HepG2 (cell line): ENCODE results near the gene STAP1. TPM values are rescaled to one million over a fixed set of nuclear protein-coding genes. Genes with fewer than 3 reads are reported as not detected.
A peak's percentile ranks its signal among the peaks of the same experiment; 100 is the strongest.

Source experiments
- ATAC-seq: fragments of 200-7000 bp; cut with Tn5 transposase; 3 replicates; pipeline ENCODE4 v1.9.1; 2020; ENCODE audit warnings: mild to moderate bottlenecking, moderate library complexity
- BruUV-seq: library from RNA; stranded (reverse); fragments of 400-500 nt; replicated peaks from 2 replicates; lab custom pipeline; 2021; lab: Mats Ljungman, UMichigan
- CTCF ChIA-PET: fragments of 300-600 bp; formaldehyde crosslinking; extraction: SDS; loops from one replicate; lab custom pipeline; 2021; ENCODE audit warnings: low total read pairs, inconsistent platforms, low intra/inter-chr PET ratio; lab: Yijun Ruan, JAX
- POLR2A ChIA-PET: fragments of 350-600 bp; sonication (Branson Sonifier 250); formaldehyde crosslinking; loops from one replicate; lab custom pipeline; 2020; ENCODE audit warnings: antibody characterized with exemption, inconsistent platforms; lab: Yijun Ruan, JAX
- DNase-seq: peaks from one replicate; pipeline ENCODE4 v3.0.0-alpha.2; 2015; ENCODE audit warnings: low spot score
- FAIRE-seq: peaks from 3 replicates; lab custom pipeline; 2011; peaks lifted over from hg19 to GRCh38; lab: Jason Lieb, UNC
- H2AFZ ChIP-seq: one replicate; pipeline ENCODE4 v1.6.1; 2011; ENCODE audit warnings: low read length, inconsistent platforms
- H3K27ac ChIP-seq: fragments of 300-600 bp; 3 replicates; pipeline ENCODE4 v1.8.0; 2011; ENCODE audit warnings: mixed run types, mild to moderate bottlenecking, mixed read lengths, low read length, inconsistent platforms; ENCODE audit not compliant: insufficient read depth; ENCODE audit errors: extremely low read length
- H3K27me3 ChIP-seq, 2 experiments: fragments of 200-600 bp in 1 of 2; 2 replicates in 1 of 2; 3 replicates in 1 of 2; pipeline versions ENCODE4 v1.6.0 to v1.8.0; 2011; ENCODE audit warnings: low read length in 2 of 2, mild to moderate bottlenecking in 2 of 2, moderate library complexity in 2 of 2, inconsistent platforms in 1 of 2; ENCODE audit not compliant: insufficient read depth in 2 of 2, control insufficient read depth in 1 of 2
- H3K36me3 ChIP-seq, 2 experiments: fragments of 200-600 bp in 1 of 2; replicated peaks in 1 of 2; 2 replicates in 1 of 2; 3 replicates in 1 of 2; pipeline versions ENCODE4 v1.5.1 to v1.8.0; 2011; ENCODE audit warnings: low read length in 2 of 2, inconsistent platforms in 1 of 2; ENCODE audit not compliant: insufficient read depth in 2 of 2, control insufficient read depth in 1 of 2
- H3K4me1 ChIP-seq: 2 replicates; pipeline ENCODE4 v1.5.1; 2012; ENCODE audit warnings: low read length, inconsistent platforms; ENCODE audit not compliant: insufficient read depth
- H3K4me2 ChIP-seq: 2 replicates; pipeline ENCODE4 v1.6.0; 2011; ENCODE audit warnings: low read depth, low read length, inconsistent platforms
- H3K4me3 ChIP-seq, 3 experiments: fragments of 200-600 bp in 1 of 3; sonication (generic), shearing (Covaris generic) in 1 of 3; replicated peaks in 1 of 3; 2 replicates each; pipeline ENCODE4 v1.5.1; 2011 to 2016; ENCODE audit warnings: low read length in 3 of 3, inconsistent platforms in 2 of 3, low read depth in 2 of 3, mild to moderate bottlenecking in 2 of 3, control low read depth in 1 of 3, mixed read lengths in 1 of 3; ENCODE audit not compliant: insufficient read depth in 1 of 3
- H3K79me2 ChIP-seq: one replicate; pipeline ENCODE4 v1.6.1; 2011; ENCODE audit warnings: low read length, inconsistent platforms; ENCODE audit not compliant: insufficient read depth
- H3K9ac ChIP-seq: 2 replicates; pipeline ENCODE4 v1.6.0; 2011; ENCODE audit warnings: mild to moderate bottlenecking, low read depth, low read length, inconsistent platforms; ENCODE audit not compliant: insufficient read depth
- H3K9me3 ChIP-seq: 2 replicates; pipeline ENCODE4 v1.5.1; 2012; ENCODE audit warnings: mild to moderate bottlenecking, low read length
- H4K20me1 ChIP-seq: 2 replicates; pipeline ENCODE4 v1.6.0; 2011; ENCODE audit warnings: inconsistent platforms, mild to moderate bottlenecking, low read length, moderate library complexity; ENCODE audit not compliant: insufficient read depth
- BCLAF1 ChIP-seq: fragments of 450-650 bp; IDR thresholded peaks from 2 replicates; pipeline ENCODE4 v1.6.1; 2017; ENCODE audit warnings: mild to moderate bottlenecking
- BRCA1 ChIP-seq: sonication (generic); formaldehyde crosslinking; IDR thresholded peaks from 2 replicates; pipeline ENCODE4 v1.4.0; 2020; ENCODE audit warnings: missing genetic modification reagents
- CHD4 ChIP-seq: fragments of 200-600 bp; sonication (generic); IDR thresholded peaks from 2 replicates; pipeline ENCODE4 v1.7.0; 2017; ENCODE audit warnings: mild to moderate bottlenecking, low read length, borderline replicate concordance
- KDM6A ChIP-seq: IDR thresholded peaks from 2 replicates; pipeline ENCODE4 v1.6.1; 2016; ENCODE audit warnings: low read depth
- MBNL3 ChIP-seq: fragments of 250-450 bp; sonication (Bioruptor Pico); conservative IDR thresholded peaks from 2 replicates; pipeline ENCODE4 v1.8.0; 2022; ENCODE audit warnings: mild to moderate bottlenecking, inconsistent platforms
- NFKB2 ChIP-seq: sonication (generic); formaldehyde crosslinking; IDR thresholded peaks from 2 replicates; pipeline ENCODE4 v1.4.0; 2020; ENCODE audit warnings: missing genetic modification reagents, borderline replicate concordance
- NR2F1 ChIP-seq, 2 experiments: fragments of 450-650 bp in 1 of 2; formaldehyde crosslinking in 1 of 2; IDR thresholded peaks; 2 replicates each; pipeline versions ENCODE4 v1.5.0 to v1.6.1; 2016 to 2020; ENCODE audit warnings: mild to moderate bottlenecking in 1 of 2, missing compliant biosample characterization in 1 of 2, missing genetic modification reagents in 1 of 2, moderate library complexity in 1 of 2
- PPARG ChIP-seq: conservative IDR thresholded peaks from 2 replicates; pipeline ENCODE4 v1.6.1; 2016; ENCODE audit warnings: missing biosample characterization, missing genetic modification reagents
- PRPF4 ChIP-seq: fragments of 200-400 bp; formaldehyde crosslinking; IDR thresholded peaks from 2 replicates; pipeline ENCODE4 v1.6.1; 2016; ENCODE audit warnings: low read length, low read depth; ENCODE audit not compliant: poor library complexity, severe bottlenecking
- ZFP1 ChIP-seq: IDR thresholded peaks from 2 replicates; pipeline ENCODE4 v1.6.1; 2016
- ZNF205 ChIP-seq: IDR thresholded peaks from 2 replicates; pipeline ENCODE4 v1.6.1; 2018; ENCODE audit warnings: missing biosample characterization, missing genetic modification reagents
- ZNF264 ChIP-seq: sonication (generic); formaldehyde crosslinking; IDR thresholded peaks from 2 replicates; pipeline ENCODE4 v1.4.0; 2020; ENCODE audit warnings: missing genetic modification reagents
- ZNF329 ChIP-seq: sonication (generic); formaldehyde crosslinking; IDR thresholded peaks from 2 replicates; pipeline ENCODE4 v1.9.0; 2021; ENCODE audit warnings: low read depth, mild to moderate bottlenecking, missing genetic modification reagents
- ZNF414 ChIP-seq: sonication (generic); formaldehyde crosslinking; IDR thresholded peaks from 2 replicates; pipeline ENCODE4 v1.5.0; 2020; ENCODE audit warnings: missing genetic modification reagents
- ZNF501 ChIP-seq: sonication (generic); formaldehyde crosslinking; IDR thresholded peaks from 2 replicates; pipeline ENCODE4 v1.5.1; 2020; ENCODE audit warnings: mild to moderate bottlenecking, moderate library complexity, missing genetic modification reagents
- ZNF772 ChIP-seq: sonication (generic); formaldehyde crosslinking; IDR thresholded peaks from 2 replicates; pipeline ENCODE4 v1.5.0; 2020; ENCODE audit warnings: mild to moderate bottlenecking, missing genetic modification reagents
- WGBS: methylation state at CpG from one replicate; pipeline ENCODE4 v1.1.6; 2017; ENCODE audit warnings: low lambda C conversion rate; 5-methylcytosine and 5-hydroxymethylcytosine counted together
- in situ Hi-C: cut with HindIII; loops from 2 replicates; pipeline ENCODE4 v1.10.0; 2017; ENCODE audit warnings: low pct_unique_long_range_greater_than_20kb; ENCODE audit not compliant: extremely low pct_ligation_motif_present
- intact Hi-C: fragments of 100-400 bp; cut with micrococcal nuclease; formaldehyde crosslinking; loops from one replicate; pipeline ENCODE4 v1.10.0; 2022; ENCODE audit not compliant: unreplicated experiment
- polyA plus RNA-seq, 8 experiments: library from polyadenylated mRNA; depleted of rRNA in 3 of 8; stranded (reverse) in 7 of 8; unstranded in 1 of 8; fragments of >200 nt; fragmentation: Illumina TruSeq in 4 of 8; extraction: Trizol in 4 of 8; gene quantifications; 2 replicates each; pipeline versions ENCODE4 v1.2.1 to v1.2.3, GENCODE V29; 2011 to 2016; ENCODE audit warnings: low read depth in 4 of 8, missing spikeins in 1 of 8, mixed read lengths in 1 of 8; ENCODE audit not compliant: insufficient read depth in 1 of 8
- total RNA-seq, 5 experiments: library from RNA; depleted of rRNA; stranded (reverse); fragments of >200 nt; fragmentation: Illumina TruSeq; extraction: Trizol; gene quantifications; 2 replicates each; pipeline ENCODE4 v1.2.3, GENCODE V29; 2016; ENCODE audit warnings: low read depth in 1 of 5
- TF ChIP-seq, protein P1 (sequence below): sonication (generic); formaldehyde crosslinking; conservative IDR thresholded peaks from 2 replicates; pipeline ENCODE4 v1.4.0; 2020; ENCODE audit warnings: missing genetic modification reagents

STAP1 gene
- total and polyA plus RNA-seq, 2 of the 13 experiments (the other 11 are each of a cell fraction or from before 2014, with no cell fraction given), result not detected

DNA sequence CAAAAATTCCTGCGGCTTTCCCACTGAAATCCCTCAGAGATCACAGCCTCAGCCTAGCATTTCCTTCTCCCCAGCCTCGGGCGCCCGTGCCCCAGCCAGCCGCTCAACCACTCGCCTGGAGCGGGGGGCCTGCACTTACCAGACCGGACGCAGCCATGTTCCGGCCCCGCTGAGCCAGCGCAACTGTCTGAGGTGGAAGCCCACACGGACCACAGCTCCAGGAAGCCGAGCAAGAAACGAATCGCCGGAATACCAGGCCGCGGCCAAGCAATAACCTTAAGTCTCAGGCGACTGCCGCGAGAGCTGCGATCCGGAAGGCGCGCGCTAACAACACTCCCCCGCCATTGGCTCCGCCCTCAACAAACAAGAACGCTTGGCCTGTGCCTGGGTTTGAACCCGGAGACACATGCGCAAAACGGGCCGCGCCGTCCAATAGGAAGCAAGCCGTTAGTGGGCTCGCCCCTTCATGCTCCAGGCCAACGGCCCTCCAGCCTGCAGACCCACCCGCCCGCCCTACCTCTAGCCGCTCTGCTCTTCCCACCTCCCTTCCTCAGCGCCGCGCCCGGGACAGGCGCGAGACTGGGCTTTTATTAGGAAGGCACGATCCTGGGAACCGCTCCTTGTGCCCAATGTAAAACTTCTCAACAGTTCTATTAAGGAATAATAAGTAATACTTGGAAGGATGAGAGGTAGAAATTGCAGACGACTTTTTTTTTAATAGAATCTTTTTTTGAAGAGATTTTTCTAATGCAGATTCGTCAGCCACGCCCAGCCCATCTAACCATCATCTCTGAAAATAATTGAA lies 13.1 kb upstream of the STAP1 start, which contains the start of gene CENPC:
Gene CENPC (minus strand): TSS at position 305 of the 805 bp plus-strand sequence. CDS start 148 bp downstream, at position 157.
- FAIRE-seq (peak; percentile 70), ATAC-seq (peak; percentile 99), DNase-seq (peak; percentile 96)
- in situ Hi-C loops, result loop anchor here (25.0 kb wide), 1 partner anchor 617 kb away; no protein-coding TSS in a partner anchor
- BruUV-seq, result no TSS peak
- Histone ChIP-seq H3K9ac (peak within 1 kb of the TSS; percentile 98), H3K4me3 (peak within 1 kb of the TSS; percentile 94 to 100 (median 96)), H4K20me1 (no peaks in the 10 kb centered on the region), H3K4me1 (peaks cover 36% of the 10 kb centered on the region), H3K4me2 (peak within 1 kb of the TSS; percentile 77), H2AFZ (peak within 1 kb of the TSS; percentile 74), H3K9me3 (no peaks in the 10 kb centered on the region), H3K36me3 (peaks cover 0 to 8% of the 10 kb centered on the region in 2 experiments; a peak in 2 of 5 replicates), H3K27me3 (no peaks in the 10 kb centered on the region), H3K27ac (peak within 1 kb of the TSS; percentile 96), H3K79me2 (peaks cover 34% of the 10 kb centered on the region)
- ChIA-PET POLR2A (interaction anchor here (1.2 to 1.5 kb wide), 3 partner anchors 9 to 156 kb away, joined by 3 to 6 read pairs (median 4); partner anchors contain the start of gene UBA6), CTCF (no interaction called here)
- WGBS, result 1% methylated on average over 21 of the region's 53 CpGs
- intact Hi-C loops, result loop anchor here (2.0 to 5.0 kb wide), 5 partner anchors 19 to 632 kb away; partner anchors contain the start of gene UBA6
- TF ChIP-seq ZNF772 (CRISPR knock-in tag) (no peak), PRPF4 (no peak), MBNL3 (CRISPR knock-in tag) (no peak), ZFP1 (no peak), ZNF264 (peak; percentile 62; the same call in 1 of the 2 replicates), ZNF329 (no peak), NFKB2 (CRISPR knock-in tag) (peak; percentile 86; the same call in 1 of the 2 replicates), KDM6A (no peak), NR2F1 (CRISPR knock-in tag; IDR thresholded peaks at IDR 0.05) (no peak), PPARG (CRISPR knock-in tag) (no peak), ZNF501 (peak; percentile 77; the same call in 1 of the 2 replicates), BCLAF1 (no peak), CHD4 (no peak), ZNF205 (CRISPR knock-in tag) (no peak), ZNF414 (CRISPR knock-in tag) (no peak), BRCA1 (CRISPR knock-in tag) (no peak)
- TF ChIP-seq, protein P1, sequence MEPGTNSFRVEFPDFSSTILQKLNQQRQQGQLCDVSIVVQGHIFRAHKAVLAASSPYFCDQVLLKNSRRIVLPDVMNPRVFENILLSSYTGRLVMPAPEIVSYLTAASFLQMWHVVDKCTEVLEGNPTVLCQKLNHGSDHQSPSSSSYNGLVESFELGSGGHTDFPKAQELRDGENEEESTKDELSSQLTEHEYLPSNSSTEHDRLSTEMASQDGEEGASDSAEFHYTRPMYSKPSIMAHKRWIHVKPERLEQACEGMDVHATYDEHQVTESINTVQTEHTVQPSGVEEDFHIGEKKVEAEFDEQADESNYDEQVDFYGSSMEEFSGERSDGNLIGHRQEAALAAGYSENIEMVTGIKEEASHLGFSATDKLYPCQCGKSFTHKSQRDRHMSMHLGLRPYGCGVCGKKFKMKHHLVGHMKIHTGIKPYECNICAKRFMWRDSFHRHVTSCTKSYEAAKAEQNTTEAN (CRISPR knock-in tag), result peak; percentile 42; the same call in 1 of the 2 replicates
